22Rv1 (cell line): ENCODE results near the gene B4GALNT3.

Experiments
- ZFX ChIP-seq: fragments of 450-650 bp; IDR thresholded peaks from 2 replicates; pipeline ENCODE4 v1.6.1; 2017; ENCODE audit warnings: antibody characterized with exemption, borderline replicate concordance
- TF ChIP-seq, protein P1 (sequence below): fragments of 450-650 bp; IDR thresholded peaks from 2 replicates; pipeline ENCODE4 v1.5.1; 2017; ENCODE audit warnings: mild to moderate bottlenecking

DNA sequence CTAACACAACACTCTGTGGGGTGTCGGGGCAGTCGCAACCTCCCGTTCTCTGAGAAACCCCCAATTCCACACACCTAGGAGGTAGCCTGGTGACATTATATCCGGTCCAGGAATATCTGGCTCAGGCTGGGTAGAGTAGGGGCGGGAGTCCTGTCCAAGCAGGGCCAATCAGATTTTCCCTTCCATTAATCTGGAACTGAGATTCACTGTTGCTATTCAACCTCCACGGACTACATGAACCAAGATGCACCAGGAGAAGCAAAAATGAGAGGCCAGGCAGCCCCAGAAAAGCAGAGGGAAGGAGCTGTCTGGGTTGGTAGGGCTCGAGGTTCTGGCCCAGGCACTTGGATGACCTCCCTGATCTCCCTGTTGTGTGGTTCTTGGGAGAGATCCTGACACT, 152.6 kb downstream of the B4GALNT3 start:
- TF ChIP-seq, protein P1, sequence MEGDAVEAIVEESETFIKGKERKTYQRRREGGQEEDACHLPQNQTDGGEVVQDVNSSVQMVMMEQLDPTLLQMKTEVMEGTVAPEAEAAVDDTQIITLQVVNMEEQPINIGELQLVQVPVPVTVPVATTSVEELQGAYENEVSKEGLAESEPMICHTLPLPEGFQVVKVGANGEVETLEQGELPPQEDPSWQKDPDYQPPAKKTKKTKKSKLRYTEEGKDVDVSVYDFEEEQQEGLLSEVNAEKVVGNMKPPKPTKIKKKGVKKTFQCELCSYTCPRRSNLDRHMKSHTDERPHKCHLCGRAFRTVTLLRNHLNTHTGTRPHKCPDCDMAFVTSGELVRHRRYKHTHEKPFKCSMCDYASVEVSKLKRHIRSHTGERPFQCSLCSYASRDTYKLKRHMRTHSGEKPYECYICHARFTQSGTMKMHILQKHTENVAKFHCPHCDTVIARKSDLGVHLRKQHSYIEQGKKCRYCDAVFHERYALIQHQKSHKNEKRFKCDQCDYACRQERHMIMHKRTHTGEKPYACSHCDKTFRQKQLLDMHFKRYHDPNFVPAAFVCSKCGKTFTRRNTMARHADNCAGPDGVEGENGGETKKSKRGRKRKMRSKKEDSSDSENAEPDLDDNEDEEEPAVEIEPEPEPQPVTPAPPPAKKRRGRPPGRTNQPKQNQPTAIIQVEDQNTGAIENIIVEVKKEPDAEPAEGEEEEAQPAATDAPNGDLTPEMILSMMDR: no peak
- TF ChIP-seq ZFX: no peak
